HG03066 (cell line): Measurements from ENCODE around the gene MAP1B.
"Not testable (repeated sequence)": the region's sequence is repeated elsewhere in the genome, so short reads cannot be mapped to it uniquely, and the experiment has no call there.

Experiments used
- ATAC-seq: cut with Tn5 transposase; IDR thresholded peaks from one replicate; pipeline ENCODE4 v1.9.1; 2021; ENCODE audit warnings: low read depth; ENCODE audit not compliant: unreplicated experiment

MAP1B gene

DNA sequence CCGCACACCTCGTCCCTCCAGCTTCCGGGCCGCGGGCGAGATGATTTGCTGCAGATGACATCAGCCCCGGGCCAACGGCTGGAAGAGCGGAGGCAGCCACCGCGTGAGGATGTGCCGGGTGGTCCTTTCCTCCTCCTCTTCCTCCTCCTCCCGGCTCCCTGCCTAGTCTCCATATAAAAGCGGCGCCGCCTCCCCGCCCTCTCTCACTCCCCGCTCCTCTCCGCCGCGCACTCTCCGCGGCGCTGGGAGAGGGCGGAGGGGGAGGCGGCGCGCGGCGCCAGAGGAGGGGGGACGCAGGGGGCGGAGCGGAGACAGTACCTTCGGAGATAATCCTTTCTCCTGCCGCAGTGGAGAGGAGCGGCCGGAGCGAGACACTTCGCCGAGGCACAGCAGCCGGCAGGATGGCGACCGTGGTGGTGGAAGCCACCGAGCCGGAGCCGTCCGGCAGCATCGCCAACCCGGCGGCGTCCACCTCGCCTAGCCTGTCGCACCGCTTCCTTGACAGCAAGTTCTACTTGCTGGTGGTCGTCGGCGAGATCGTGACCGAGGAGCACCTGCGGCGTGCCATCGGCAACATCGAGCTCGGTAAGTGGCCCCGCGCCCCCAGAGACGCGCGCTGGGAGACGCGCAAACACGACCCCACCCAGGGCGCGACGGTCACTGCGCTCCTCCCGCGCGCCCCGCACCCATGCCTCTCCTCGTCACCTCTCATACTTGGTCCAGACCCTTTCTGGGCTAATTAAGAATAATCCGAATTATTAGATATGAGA lies at the start of gene MAP1B:
TSS of gene MAP1B (plus strand) at position 345 of the 770 bp plus-strand sequence. CDS start at position 402, 57 bp downstream.
- ATAC-seq = no peak

DNA sequence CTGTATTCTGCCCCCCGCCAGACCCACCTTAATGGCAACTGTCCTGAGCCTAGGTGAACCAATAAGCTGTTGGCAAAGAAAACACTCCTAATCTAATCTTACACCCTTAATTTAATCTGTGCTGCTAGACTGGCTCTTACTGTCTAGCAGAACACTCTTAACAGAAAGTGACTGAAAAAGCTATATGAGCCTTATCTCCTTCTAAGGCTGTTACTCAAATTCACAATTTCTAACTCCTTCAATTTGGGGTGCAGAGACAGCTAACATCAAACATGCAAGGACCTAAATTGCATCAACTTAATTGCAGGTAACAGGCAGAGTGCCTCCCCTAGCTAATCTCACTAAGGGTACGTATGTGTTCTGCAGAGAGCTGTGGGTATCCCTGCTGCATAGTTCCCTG lies 49.5 kb upstream of the MAP1B start:
- ATAC-seq = no peak

DNA sequence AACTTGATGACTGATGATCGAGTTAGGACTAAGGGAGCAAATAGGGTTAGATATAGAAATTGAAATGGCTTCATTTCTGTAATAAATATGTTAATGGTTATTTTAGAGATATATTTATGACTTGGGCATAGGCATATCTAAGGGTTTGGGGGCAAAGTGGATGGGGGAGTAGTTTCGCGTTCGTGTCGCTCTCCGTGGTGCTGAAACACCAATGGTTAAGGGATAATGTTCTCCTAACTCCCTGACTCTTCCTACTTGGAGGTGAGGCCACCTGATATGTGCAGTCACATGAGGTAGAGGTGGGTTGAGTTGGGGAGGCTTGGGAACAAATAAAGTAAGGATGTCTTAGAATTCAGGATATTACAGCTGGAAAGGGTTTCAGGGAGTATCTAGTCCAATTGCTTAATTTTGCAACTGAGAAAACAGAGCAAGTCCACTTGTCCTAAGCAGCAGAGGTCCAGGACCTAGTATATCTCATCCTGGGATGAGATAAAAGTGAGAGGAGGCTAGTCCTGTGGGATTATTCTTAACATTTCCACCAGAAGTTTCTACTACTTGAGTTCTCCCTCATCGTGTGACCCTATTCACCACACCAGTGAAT lies 44.0 kb upstream of the MAP1B start:
- ATAC-seq = no peak

DNA sequence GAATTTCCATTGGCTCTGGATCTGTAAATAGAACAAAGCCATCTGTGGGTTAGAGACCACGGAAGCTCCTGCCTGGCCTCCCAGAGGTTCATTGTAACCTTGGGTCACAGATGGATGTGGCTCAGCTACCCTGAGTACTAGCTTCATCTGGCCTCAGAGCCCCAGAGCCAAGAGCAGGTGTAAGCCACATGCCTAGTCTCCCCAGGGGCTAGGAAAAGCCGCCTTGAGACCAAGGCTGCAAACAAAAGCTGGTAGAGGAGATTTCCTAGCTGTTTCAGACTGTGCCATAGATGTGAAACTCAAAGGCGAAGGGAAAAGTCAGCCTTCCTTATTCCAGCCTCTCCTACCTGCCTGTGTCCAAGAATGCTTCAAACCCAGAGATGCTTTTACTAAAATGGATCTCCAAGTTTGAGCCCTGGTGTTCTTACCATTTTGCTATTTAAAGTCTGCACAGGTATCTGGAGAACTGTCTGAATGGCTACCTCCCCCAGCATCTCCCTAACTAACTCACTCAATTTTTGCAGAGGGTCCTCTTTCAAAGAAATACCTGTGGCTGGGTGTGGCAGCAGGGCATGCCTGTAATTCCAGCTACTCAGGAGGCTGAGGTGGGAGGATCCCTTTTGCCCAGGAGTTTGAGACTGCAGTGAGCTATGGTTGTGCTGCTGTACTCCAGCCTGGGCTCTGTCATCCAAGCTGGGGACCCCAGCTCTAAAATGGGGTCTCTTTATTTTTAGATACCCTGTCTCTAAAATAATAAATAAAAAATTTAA lies 42.3 kb upstream of the MAP1B start:
- no peak for ATAC-seq

GRCh38 chr5:72065751-72066255 lies 41.5 kb upstream of the MAP1B start:
- ATAC-seq = no peak

DNA sequence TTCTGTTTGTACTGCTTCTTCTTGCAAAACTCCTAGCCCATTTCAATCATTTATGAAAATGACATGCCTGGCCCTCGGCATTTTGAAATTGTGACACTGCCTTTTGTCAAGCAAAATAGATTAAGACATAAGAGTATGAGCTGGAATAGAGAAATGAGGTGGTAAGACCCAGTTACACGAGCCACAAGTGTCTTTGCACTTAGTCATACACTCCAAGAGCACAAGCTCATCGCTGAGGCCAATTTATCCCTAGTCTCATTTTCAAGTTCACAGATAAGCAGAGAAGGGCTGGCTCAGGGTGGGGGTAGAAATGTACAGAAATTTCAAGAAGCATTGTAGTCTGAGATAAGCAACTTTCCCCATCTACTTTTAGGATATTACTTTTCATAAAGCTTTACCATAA lies 40.6 kb upstream of the MAP1B start:
- ATAC-seq = no peak

GRCh38 chr5:72067682-72068470 lies 39.4 kb upstream of the MAP1B start:
- no peak for ATAC-seq

DNA sequence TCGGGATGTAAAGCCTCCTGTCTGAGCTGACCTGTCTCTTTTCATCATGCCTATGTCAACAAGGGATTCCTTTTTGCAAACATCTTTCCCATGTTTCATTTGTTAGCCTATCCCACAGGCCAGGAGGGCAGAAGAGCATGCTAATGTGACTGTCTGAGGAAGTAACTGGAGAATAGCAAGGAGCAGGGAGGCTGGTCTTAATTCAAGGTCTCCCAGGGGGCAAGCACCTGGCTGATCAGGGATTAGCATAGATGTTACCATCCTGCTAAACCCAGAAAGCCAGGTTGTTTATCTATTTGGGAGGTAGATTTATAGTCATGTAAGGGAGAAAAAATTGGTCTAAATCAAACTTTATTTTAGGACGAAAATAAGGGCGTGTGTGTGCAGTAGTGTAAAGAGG lies 36.7 kb upstream of the MAP1B start:
- ATAC-seq = no peak

- no peak for ATAC-seq
Observed at GRCh38 chr5:72071906-72072305, 35.4 kb upstream of the MAP1B start.

DNA sequence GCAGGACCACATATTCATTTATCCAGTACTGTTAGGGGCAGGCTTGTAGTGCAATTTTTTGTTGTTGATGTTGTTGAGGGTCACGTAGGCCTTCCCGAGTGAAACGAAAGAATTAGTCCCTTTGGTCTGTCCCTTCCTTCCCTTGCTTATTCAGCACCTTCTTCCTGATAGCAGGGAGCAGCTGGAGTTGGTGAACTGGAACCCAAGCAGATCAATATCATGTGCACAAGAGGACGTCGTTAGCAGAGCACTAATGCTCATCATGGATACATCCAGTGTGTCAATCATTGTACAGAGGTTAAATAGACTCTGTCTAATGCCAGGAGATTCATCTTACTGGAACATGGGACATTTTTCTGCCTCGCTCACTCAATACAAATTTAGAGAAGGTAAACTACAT lies 33.0 kb upstream of the MAP1B start:
- ATAC-seq = no peak

- no peak for ATAC-seq
Observed at GRCh38 chr5:72075461-72075860, 31.8 kb upstream of the MAP1B start.

- no peak for ATAC-seq
Observed at GRCh38 chr5:72076621-72077300, 30.5 kb upstream of the MAP1B start.

- no peak for ATAC-seq
Observed at GRCh38 chr5:72077390-72077789, 29.9 kb upstream of the MAP1B start.

DNA sequence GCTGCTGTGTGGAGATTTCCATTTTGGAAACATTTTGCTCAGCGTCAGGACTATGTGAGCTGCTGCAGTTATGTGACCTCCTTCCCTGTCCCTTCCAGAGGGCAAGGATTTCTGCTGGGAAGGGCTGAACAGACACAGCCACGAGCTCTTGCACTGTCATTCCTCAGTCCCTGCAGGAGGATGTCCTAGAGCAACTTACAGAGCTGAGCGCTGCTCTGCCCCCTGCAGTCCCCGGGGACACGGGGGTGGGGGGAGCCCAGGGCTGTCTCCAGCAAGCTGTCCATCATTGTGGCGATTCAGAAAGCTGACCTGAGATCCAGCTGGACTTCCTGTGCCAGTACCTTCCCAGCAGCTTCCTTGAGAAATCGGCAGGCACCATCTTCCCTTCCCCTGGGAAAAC lies 28.0 kb upstream of the MAP1B start:
- no peak for ATAC-seq

DNA sequence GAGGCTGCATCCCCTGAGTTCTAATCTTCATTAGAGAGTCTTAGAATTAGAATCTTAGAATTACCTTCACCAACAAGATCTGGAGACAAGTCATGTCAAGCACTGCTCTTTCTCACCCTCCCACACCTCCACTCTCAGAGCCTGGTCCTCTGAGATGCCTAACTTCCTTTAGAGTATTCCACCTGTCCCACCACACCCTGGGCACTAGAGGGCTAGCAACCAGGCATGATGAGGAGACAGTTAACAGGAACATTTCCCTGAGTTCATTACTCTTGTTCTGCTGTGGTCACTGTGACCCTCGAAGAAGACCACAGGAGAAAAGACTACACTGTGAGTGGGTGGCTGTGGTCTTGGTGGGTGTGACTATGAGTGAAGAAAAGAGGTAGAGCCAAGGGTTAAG lies 25.2 kb upstream of the MAP1B start:
- ATAC-seq = no peak

GRCh38 chr5:72084876-72085275 lies 22.4 kb upstream of the MAP1B start:
- no peak for ATAC-seq

DNA sequence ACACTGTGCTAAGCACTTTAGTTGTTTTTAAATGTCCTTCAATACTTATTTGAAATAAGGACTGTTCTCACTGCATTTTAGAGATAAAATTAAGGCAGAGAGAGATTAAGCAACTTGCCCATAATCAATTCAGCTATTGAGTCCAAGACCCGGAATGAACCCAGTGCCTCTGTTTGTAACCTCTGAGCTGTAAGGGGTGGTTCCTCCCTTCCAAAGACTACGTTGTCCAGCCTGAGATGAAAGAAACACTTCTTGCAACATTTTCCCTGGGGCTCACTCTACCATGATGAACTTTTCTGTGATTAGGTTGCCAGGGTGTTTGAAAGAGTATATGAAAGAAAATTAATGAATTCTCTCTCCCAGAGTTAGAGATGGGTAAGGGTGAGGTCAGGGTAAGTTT lies 22.0 kb upstream of the MAP1B start:
- ATAC-seq = no peak

GRCh38 chr5:72089713-72090112 lies 17.6 kb upstream of the MAP1B start:
- not testable (repeated sequence) for ATAC-seq

GRCh38 chr5:72092074-72092473 lies 15.2 kb upstream of the MAP1B start:
- ATAC-seq = no peak

DNA sequence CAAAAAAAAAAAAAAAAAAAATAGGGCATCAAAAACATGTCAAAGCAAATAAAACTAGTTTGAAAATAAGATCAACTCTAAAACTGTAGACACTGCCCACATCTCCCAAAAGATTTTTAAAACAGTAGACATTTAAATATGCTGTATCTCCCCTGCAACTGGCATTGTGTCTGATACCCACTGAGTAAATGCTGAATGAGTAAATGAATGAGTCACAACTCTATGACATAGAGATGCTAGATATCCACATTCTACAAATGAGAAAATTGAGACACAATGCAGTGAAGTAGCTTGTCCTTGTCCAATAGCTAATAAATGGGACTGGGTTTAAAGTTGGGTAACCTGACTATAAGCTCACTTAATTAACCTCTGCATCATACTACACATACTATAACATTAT lies 14.1 kb upstream of the MAP1B start:
- ATAC-seq = no peak
